Uterus (tissue), 2 donors: ENCODE results near the gene ZNF226.

Source experiments
- CTCF ChIP-seq, 4 experiments: fragments of 200-600 bp in 2 of 4; fragments of 450-650 bp in 2 of 4; sonication (generic) in 2 of 4; IDR thresholded peaks; one replicate each; pipeline ENCODE4 v1.5.1; 2016 to 2019; ENCODE audit warnings: antibody characterized with exemption in 4 of 4, mild to moderate bottlenecking in 2 of 4, moderate library complexity in 1 of 4
- POLR2A ChIP-seq, 2 donors: fragments of 450-650 bp; IDR thresholded peaks; one replicate each; pipeline ENCODE4 v1.6.1; 2016; ENCODE audit warnings: antibody characterized with exemption in 2 of 2, mild to moderate bottlenecking in 1 of 2, moderate library complexity in 1 of 2

DNA sequence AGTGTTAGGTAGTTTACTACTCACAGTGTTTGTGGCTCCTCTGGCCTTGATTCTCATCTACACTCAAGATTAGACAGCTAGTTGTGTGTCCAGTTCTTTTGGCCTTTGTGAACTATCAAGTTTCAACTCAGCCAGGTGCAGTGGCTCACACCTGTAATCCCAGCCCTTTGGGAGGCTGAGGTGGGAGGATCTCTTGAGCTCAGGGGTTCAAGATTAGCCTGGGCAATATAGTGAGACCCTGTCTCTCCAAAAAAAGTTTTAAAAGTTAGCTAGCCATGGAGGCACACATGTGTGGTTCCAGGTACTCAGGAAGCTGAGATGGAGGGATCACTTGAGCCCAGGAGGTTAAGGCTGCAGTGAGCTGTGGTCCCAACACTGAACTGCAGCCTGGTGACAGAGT lies 16.1 kb downstream of the ZNF226 start:
- no peak for TF ChIP-seq CTCF (IDR thresholded peaks at IDR 0.05)
- TF ChIP-seq POLR2A (IDR thresholded peaks at IDR 0.05), result no peak
